ENCODE measurements around the gene MYH8. TPM values are rescaled to one million over a fixed set of nuclear protein-coding genes. Genes with fewer than 3 reads are reported as not detected.

Gene MYH8
- total and polyA plus RNA-seq, 2 of the 4 experiments (the other 2 are of a cell fraction), result not detected

DNA sequence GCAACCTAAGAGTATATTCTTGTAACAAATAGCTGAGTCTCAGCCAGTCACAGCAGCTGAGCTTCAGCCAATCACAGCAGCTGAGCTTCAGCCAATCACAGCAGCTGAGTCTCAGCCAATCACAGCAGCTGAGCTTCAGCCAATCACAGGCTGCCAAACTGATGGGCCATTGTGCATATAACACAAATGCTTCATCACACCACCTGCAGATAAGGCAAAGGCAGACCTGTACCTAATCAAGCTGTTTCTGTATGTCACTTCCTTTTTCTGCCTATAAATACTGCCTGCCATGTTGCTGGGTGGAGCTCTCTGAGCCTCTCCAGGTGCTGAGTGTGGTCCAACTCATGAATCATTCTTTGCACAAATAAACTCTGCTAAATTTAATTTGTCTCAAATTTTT is 68.9 kb downstream of the MYH8 start:
- no peaks in the 10 kb centered on the region for H3K36me3 ChIP-seq (ENCODE audit: control insufficient read depth, insufficient read depth, low read length)
- no peak for TF ChIP-seq RCOR1 (IDR thresholded peaks at IDR 0.05; ENCODE audit: insufficient replicate concordance, low read length)
- TF ChIP-seq, protein P1, sequence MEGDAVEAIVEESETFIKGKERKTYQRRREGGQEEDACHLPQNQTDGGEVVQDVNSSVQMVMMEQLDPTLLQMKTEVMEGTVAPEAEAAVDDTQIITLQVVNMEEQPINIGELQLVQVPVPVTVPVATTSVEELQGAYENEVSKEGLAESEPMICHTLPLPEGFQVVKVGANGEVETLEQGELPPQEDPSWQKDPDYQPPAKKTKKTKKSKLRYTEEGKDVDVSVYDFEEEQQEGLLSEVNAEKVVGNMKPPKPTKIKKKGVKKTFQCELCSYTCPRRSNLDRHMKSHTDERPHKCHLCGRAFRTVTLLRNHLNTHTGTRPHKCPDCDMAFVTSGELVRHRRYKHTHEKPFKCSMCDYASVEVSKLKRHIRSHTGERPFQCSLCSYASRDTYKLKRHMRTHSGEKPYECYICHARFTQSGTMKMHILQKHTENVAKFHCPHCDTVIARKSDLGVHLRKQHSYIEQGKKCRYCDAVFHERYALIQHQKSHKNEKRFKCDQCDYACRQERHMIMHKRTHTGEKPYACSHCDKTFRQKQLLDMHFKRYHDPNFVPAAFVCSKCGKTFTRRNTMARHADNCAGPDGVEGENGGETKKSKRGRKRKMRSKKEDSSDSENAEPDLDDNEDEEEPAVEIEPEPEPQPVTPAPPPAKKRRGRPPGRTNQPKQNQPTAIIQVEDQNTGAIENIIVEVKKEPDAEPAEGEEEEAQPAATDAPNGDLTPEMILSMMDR (conservative IDR thresholded peaks at IDR 0.05; ENCODE audit: low read depth, low read length), result no peak
- TF ChIP-seq POLR2A (IDR thresholded peaks at IDR 0.05; ENCODE audit: low read depth, low read length), result no peak
- TF ChIP-seq CHD1 (IDR thresholded peaks at IDR 0.05; ENCODE audit: low read depth, low read length), result no peak
- TF ChIP-seq BHLHE40 (IDR thresholded peaks at IDR 0.05; ENCODE audit: low read depth, low read length), result no peak
- H3K9me1 ChIP-seq (ENCODE audit: insufficient read depth, low read length), result no peaks in the 10 kb centered on the region
- H3K4me3 ChIP-seq (ENCODE audit: insufficient read depth, low read depth, low read length), result no peak overlapping the region
- no peak overlapping the region for H4K8ac ChIP-seq (ENCODE audit: low read depth in 2 of 2, low read length in 2 of 2)
- intact Hi-C loops (cut with micrococcal nuclease) (no loop called here), dilution Hi-C loops (cut with HindIII; ENCODE audit: low sequenced_read_pairs, unreplicated experiment) (no loop called here), in situ Hi-C loops (cut with MboI; ENCODE audit: low sequenced_read_pairs) (no loop called here)
- no peaks in the 10 kb centered on the region for H3K79me1 ChIP-seq (ENCODE audit: low read depth in 1 of 2, low read length in 2 of 2)
- H3K27ac ChIP-seq (ENCODE audit: insufficient read depth, low read length), result no peak overlapping the region
- H3K9me3 ChIP-seq (ENCODE audit: control insufficient read depth, insufficient read depth, low read length), result no peaks in the 10 kb centered on the region
- H3K23ac ChIP-seq (ENCODE audit: low read depth, low read length), result no peak overlapping the region
- DNase-seq (no peak), ATAC-seq (ENCODE audit: low read depth) (no peak)
- H3K27me3 ChIP-seq (ENCODE audit: control insufficient read depth, insufficient read depth, low read length), result no peaks in the 10 kb centered on the region
- no peak overlapping the region for H3K14ac ChIP-seq (replicated peaks; ENCODE audit: low read depth, low read length)
- ChIA-PET POLR2A (ENCODE audit: unreplicated experiment) (no interaction called here), CTCF (interaction anchor here (0.5 kb wide), 1 partner anchor 536 kb away, joined by 3 read pairs; no protein-coding TSS in a partner anchor)
- no peak overlapping the region for H2BK20ac ChIP-seq (ENCODE audit: low read depth, low read length)
- H2BK5ac ChIP-seq (ENCODE audit: low read depth, low read length, poor library complexity, severe bottlenecking), result no peak overlapping the region
- H3K4me2 ChIP-seq (ENCODE audit: low read depth, low read length), result no peak overlapping the region
- no peak overlapping the region for H2AK5ac ChIP-seq (ENCODE audit: low read depth, low read length)
- no peak overlapping the region for H2BK120ac ChIP-seq (ENCODE audit: low read depth, low read length)
- BruUV-seq (replicated peaks), result no TSS peak
- no peak overlapping the region for H4K5ac ChIP-seq (ENCODE audit: low read depth, low read length)
- H2AFZ ChIP-seq (replicated peaks; ENCODE audit: low read length, poor library complexity), result no peak overlapping the region
- H4K91ac ChIP-seq (ENCODE audit: insufficient read depth, low read depth, low read length), result no peak overlapping the region
- H2AK9ac ChIP-seq (replicated peaks; ENCODE audit: low read depth, low read length, poor library complexity), result no peak overlapping the region
- no peak overlapping the region for H3K4ac ChIP-seq (ENCODE audit: low read depth, low read length)
- H3K56ac ChIP-seq (ENCODE audit: extremely low read depth, insufficient read depth, low read length), result no peak overlapping the region
- H2BK15ac ChIP-seq (ENCODE audit: low read depth, low read length), result no peak overlapping the region
- H4K20me1 ChIP-seq (ENCODE audit: insufficient read depth, low read length), result no peaks in the 10 kb centered on the region
- H3K9ac ChIP-seq (ENCODE audit: low read depth, low read length), result no peak overlapping the region
- no peaks in the 10 kb centered on the region for H3K4me1 ChIP-seq (ENCODE audit: control insufficient read depth, insufficient read depth, low read length)
- no peak overlapping the region for H3K18ac ChIP-seq (ENCODE audit: low read depth, low read length)
